HG03354 (cell line): ENCODE data around the gene INPP4B.
A peak's percentile ranks its signal among the peaks of the same experiment; 100 is the strongest.
"Not testable (repeated sequence)": the region's sequence is repeated elsewhere in the genome, so short reads cannot be mapped to it uniquely, and the experiment has no call there.

Experiments
- ATAC-seq: cut with Tn5 transposase; IDR thresholded peaks from one replicate; pipeline ENCODE4 v1.9.1; 2021; ENCODE audit warnings: mild to moderate bottlenecking; ENCODE audit not compliant: unreplicated experiment, poor library complexity, severe bottlenecking

INPP4B gene

DNA sequence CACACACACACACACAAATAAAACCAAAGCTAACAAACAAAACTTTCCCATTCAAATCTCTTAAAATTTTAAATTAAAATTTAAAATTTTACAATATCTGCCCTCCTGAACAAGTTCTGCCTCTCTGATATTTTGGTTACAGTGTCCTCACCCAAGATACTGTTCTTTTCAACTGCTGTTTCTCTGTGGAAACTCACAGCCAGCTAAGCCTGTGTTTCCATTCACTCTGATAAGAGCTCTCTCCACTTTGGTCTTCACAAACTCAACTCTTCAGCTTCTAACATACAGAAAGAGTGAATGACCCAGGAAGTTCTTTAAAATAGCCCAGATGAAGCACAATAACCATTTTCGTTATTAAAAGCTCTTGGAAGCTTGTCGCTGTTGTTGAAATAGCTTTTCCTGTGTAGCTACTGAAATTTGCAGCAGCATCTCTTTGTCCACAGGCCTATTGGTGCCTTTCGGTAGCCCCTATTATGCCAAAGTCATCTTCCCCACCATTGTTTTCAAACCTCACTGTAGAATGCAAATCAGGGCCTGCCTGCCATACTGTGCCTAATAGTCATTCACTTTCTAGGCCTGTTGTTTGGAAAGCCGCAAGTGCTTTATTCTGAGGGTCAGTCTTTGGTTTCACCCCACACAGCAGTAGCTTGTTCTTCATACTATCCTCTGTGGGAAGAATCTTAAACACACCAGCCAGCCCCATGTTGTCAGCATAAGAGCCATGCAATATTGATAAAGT is 19.4 kb downstream of the INPP4B start:
- ATAC-seq, result no peak

- ATAC-seq, result no peak
Observed at GRCh38 chr4:142824368-142824767, 21.7 kb downstream of the INPP4B start.

DNA sequence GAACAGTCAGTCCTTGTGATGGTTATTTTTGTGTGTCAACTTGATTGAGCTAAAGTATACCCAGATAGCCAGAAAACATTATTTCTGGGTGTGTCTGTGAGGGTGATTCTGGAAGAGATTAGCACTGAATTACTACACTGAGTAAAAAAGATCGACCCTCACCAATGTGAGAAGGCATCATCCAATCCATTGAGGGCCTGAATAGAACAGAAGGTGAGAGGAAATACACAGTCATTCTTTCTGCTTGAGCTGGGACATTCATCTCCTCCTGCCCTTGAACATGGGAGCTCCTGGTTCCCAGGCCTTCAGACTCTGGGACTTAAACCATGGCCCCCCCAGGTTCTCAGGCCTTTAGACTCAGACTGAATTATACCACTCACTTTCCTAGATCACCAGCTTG is 22.3 kb downstream of the INPP4B start:
- no peak for ATAC-seq

DNA sequence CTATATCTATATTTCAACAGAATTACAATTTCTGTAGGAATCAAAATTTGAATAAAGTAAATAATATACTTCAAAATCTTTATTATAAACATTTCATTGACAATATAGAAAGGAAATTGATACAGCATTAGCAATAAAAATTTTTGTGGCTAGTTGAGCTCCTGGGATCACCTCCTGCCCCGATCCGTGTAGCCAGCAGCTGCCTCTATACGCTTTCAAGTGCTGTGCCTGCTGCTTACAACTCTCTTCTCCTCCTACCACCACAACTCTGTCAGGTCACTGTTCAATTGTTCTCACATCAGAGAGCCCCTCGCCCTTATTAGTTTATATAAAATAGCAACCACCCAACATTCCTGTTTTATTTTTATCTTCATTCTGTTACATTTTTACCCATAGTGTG is 27.6 kb downstream of the INPP4B start:
- ATAC-seq, result no peak

DNA sequence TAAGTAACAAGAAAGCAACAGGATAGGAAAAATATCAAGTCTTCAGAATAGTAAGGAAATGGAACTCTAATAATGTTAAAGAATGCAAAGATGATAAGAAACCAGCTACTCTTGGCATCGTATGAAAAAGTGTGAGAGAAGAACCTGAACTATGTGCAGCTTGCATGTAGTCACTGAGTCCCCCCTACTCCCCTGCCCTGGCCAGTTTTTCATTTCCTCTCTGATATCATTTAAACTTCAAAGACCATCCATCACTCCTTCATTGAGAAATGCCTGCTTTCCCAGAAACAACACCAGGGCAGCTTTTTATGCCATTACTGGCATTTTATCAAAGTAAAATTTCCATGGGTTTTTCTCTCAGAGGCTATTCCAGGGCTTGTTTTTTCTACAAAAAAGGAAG is 28.1 kb downstream of the INPP4B start:
- ATAC-seq, result no peak

- no peak for ATAC-seq
Observed at GRCh38 chr4:142817442-142817841, 28.7 kb downstream of the INPP4B start.

DNA sequence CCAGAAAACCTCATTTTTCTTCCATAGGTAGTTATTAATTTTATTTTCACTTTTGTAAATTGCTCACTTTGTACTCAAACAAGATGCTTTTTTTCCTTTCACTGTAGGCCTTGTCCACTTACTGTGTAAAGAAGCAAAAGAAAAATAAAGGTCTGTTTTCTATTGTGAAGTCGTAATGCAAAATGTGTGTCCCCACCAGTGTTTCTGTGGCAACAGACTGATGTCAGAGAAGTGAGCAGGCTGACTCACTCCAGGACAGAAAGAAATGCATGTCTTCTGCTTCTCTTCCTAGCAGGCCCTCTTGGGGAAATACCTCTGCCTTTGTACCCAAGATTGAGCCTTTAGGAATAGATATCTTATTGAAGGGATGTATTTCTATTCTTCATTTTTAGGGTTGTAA is 30.3 kb downstream of the INPP4B start:
- ATAC-seq, result peak; percentile 46

GRCh38 chr4:142813388-142813787 is 32.7 kb downstream of the INPP4B start:
- ATAC-seq, result no peak

DNA sequence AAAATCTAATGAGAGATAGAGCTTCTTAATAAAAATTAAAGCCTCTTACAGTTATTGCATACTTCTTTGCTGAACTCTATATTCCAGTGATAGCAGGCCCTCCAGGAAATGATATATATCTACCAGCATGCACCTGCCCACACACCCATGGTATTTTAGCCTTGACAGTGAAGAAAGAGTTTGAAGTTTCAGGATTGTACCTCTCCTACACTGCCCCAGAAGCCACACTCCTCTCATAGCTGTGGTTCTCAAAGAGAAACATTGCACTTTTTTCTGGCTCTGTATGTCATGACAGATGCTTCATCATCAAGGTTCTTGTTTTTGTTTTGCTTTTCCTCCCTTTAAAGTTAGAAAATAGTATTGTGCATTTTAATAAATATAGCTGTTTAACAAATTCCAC is 34.0 kb downstream of the INPP4B start:
- ATAC-seq, result no peak

DNA sequence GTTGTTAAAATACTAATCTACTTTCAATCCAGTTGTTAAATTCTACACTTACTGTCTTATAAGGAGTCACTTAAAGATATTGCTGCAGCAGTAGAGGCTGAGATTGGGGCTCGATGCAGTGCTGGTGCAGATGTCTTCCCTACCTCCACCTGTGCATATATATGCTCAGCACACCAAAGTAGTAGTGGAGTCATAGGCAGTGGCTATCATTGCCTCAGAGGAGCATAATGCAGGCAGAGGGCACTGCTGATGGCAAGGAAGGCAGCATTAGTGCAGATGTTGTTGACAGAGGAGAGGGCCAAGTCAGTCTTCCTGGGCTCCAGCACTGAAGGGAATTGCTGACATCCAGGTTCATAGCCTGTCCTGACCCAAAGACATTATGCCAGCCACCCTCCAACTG is 35.1 kb downstream of the INPP4B start:
- no peak for ATAC-seq

DNA sequence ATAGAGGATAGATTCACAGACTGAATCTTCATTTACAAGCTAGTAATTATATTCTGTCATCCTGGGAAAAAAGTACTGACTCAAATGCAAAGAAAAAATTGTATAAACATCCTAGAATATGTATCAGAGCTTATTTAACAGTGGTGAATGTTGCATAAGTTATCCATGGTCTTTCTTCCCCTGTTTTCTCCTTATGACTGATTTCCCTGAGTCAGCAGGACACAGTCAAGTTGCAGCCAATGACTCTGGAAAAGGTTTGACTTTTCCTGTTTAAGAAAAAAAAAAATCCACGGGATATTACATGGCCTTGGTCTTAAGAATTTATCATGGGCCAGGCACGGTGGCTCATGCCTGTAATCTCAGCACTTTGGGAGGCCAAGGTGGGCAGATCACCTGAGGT is 36.5 kb downstream of the INPP4B start:
- ATAC-seq, result no peak

GRCh38 chr4:142803879-142804278 is 42.2 kb downstream of the INPP4B start:
- not testable (repeated sequence) for ATAC-seq

- ATAC-seq, result no peak
Observed at GRCh38 chr4:142801966-142802365, 44.1 kb downstream of the INPP4B start.

DNA sequence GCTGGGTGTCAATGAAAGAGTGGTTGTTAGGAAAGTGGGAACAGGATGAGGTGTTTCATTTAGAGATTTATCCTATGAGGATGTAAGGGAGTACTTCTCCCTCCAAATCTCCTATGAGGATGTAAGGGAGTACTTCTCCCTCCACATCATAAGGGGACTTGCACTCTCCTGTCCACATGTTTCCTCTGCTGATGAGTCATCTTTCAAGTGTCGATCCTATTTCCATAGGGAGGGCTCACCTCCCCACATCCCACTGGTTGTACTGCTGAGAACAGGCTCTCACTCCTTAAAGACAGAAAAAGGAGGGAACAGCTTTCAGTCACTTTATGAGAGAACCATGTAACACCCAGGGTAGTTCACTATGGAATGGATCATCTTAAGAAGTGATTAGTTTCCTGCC is 65.0 kb downstream of the INPP4B start:
- no peak for ATAC-seq

- no peak for ATAC-seq
Observed at GRCh38 chr4:142778900-142779299, 67.2 kb downstream of the INPP4B start.

- no peak for ATAC-seq
Observed at GRCh38 chr4:142778430-142778829, 67.7 kb downstream of the INPP4B start.

- ATAC-seq, result no peak
Observed at GRCh38 chr4:142777045-142777743, 68.9 kb downstream of the INPP4B start.

DNA sequence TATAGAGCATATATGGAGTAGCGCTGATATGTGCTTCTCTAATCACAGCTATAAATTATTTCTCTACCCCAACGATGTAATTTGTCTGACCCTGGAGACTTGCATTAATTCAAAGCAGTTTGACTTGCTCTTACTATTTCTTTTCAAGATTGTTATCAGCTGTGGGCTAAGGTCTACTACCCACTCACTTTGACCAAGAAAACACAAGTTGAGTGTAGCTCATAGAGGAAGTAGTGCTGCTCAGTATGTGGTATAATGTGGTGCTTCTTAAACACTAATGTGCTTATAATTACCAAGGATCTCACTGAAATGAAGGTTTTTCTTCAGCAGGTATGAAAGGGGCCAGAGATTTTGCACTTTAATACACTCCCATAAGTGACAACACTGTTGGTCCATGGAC is 70.1 kb downstream of the INPP4B start:
- ATAC-seq, result no peak

- ATAC-seq, result no peak
Observed at GRCh38 chr4:142773505-142773904, 72.6 kb downstream of the INPP4B start.

DNA sequence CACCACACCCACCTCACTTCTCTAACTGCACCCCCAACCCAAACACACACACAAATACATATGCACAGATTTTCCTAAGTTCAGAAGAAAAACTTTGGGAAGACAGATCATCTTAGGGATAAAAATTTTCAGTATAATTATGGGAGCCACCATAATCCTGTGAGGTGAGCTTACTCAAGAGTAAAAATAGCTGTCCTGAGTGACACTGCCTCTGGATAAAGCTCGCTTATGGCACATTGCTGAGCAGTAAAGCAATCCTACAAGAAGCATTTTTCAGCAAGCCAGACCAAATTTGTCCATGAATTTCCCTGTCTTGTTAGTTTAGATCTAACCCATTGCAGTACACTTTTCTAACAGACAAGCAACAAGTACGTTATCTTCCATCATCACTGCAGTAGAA is 83.8 kb downstream of the INPP4B start:
- ATAC-seq, result no peak

DNA sequence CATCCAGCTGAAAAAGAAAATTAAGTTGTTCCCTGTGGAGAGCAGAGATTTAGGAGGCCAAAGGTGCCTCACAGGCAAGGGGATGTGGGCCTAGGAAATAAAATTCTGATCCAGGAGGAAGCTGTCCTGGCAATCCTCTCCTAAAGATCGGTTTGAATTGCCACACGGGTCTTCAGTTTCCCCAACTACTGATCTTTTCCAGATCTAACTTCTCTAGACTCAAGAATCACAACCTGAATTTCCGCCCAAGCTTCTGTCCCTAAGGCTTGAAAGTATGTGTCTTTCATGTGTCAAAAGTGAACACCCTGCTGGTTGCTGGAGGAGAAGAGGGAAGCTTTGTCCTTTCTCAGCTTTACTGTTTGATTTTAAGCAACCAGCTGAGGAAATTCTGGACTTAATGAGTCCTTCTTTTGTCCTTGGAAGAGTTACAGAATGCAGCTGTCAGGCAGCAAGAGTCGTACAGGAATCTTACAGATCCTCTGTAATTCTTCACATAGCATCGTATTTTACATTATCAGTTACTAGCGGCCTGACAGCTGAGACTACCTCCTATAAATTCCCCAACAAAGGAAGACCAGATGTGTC is 93.8 kb downstream of the INPP4B start:
- no peak for ATAC-seq
